K562 (cell line): ENCODE measurements around the gene TMEM184A. TPM values are rescaled to one million over a fixed set of nuclear protein-coding genes. Genes with fewer than 3 reads are reported as not detected.

ENCODE experiments used
- BCL6 ChIP-seq: fragments of 250-450 bp; sonication (Bioruptor Pico); IDR thresholded peaks from 2 replicates; pipeline ENCODE4 v1.4.0; 2020
- CBX8 ChIP-seq: fragments of 200-600 bp; sonication (generic); IDR thresholded peaks from 2 replicates; pipeline ENCODE4 v1.6.1; 2012; ENCODE audit warnings: borderline replicate concordance, mixed run types, low read depth, mild to moderate bottlenecking, moderate library complexity, mixed read lengths, low read length, control low read depth, inconsistent platforms; ENCODE audit not compliant: poor library complexity, severe bottlenecking; ENCODE audit errors: extremely low read depth
- EP400 ChIP-seq: fragments of 450-650 bp; IDR thresholded peaks from 2 replicates; pipeline ENCODE4 v1.6.1; 2017; ENCODE audit warnings: antibody characterized with exemption, mild to moderate bottlenecking, moderate library complexity
- ETV1 ChIP-seq: fragments of 450-650 bp; conservative IDR thresholded peaks from 2 replicates; pipeline ENCODE4 v1.6.1; 2016; ENCODE audit warnings: missing genetic modification characterization, control low read depth, low read depth, missing compliant biosample characterization
- FOXM1 ChIP-seq, 2 experiments: fragments of 450-650 bp in 1 of 2; sonication (generic) in 1 of 2; formaldehyde crosslinking in 1 of 2; IDR thresholded peaks; 2 replicates each; pipeline versions ENCODE4 v1.6.1 to v1.9.0; 2017 to 2022; ENCODE audit warnings: low read depth in 2 of 2, mild to moderate bottlenecking in 2 of 2, missing genetic modification reagents in 1 of 2, moderate library complexity in 1 of 2
- FOXP4 ChIP-seq: sonication (generic); formaldehyde crosslinking; IDR thresholded peaks from 2 replicates; pipeline ENCODE4 v1.8.0; 2022; ENCODE audit warnings: mild to moderate bottlenecking, missing genetic modification reagents, borderline replicate concordance
- HMG20B ChIP-seq: fragments of 250-450 bp; sonication (Bioruptor Pico); IDR thresholded peaks from 2 replicates; pipeline ENCODE4 v1.5.0; 2021; ENCODE audit warnings: mild to moderate bottlenecking
- MAFF ChIP-seq: IDR thresholded peaks from 2 replicates; pipeline ENCODE4 v1.6.1; 2012; ENCODE audit warnings: low read length, improper control_type of control experiment
- NONO ChIP-seq, 2 experiments: fragments of 200-400 bp in 1 of 2; fragments of 450-650 bp in 1 of 2; formaldehyde crosslinking in 1 of 2; IDR thresholded peaks; 2 replicates each; pipeline ENCODE4 v1.6.1; 2017; ENCODE audit warnings: low read depth in 2 of 2, mild to moderate bottlenecking in 2 of 2, moderate library complexity in 2 of 2, low read length in 1 of 2
- PHF20 ChIP-seq: fragments of 450-650 bp; IDR thresholded peaks from 2 replicates; pipeline ENCODE4 v1.6.1; 2018; ENCODE audit not compliant: partially characterized antibody
- SIN3B ChIP-seq: fragments of 450-650 bp; IDR thresholded peaks from 2 replicates; pipeline ENCODE4 v1.6.1; 2017; ENCODE audit warnings: low read depth, mild to moderate bottlenecking, moderate library complexity
- ZBED1 ChIP-seq: IDR thresholded peaks from 2 replicates; pipeline ENCODE4 v1.6.1; 2014
- ZFPM2 ChIP-seq: fragments of 250-450 bp; sonication (Bioruptor Pico); IDR thresholded peaks from 2 replicates; pipeline ENCODE4 v1.5.1; 2022; ENCODE audit warnings: mild to moderate bottlenecking
- ZNF57 ChIP-seq: fragments of 450-650 bp; formaldehyde crosslinking; IDR thresholded peaks from 2 replicates; pipeline ENCODE4 v1.4.0; 2020; ENCODE audit warnings: mild to moderate bottlenecking, moderate library complexity
- ZNF586 ChIP-seq: fragments of 450-650 bp; formaldehyde crosslinking; conservative IDR thresholded peaks from 2 replicates; pipeline ENCODE4 v1.4.0; 2020; ENCODE audit warnings: mild to moderate bottlenecking, moderate library complexity
- ZNF592 ChIP-seq: fragments of 450-650 bp; IDR thresholded peaks from 2 replicates; pipeline ENCODE4 v1.6.1; 2017; ENCODE audit warnings: antibody characterized with exemption, mild to moderate bottlenecking
- ZNF668 ChIP-seq: fragments of 250-450 bp; sonication (Bioruptor Pico); IDR thresholded peaks from 2 replicates; pipeline ENCODE4 v1.8.0; 2022; ENCODE audit warnings: mild to moderate bottlenecking, inconsistent platforms
- ZNF699 ChIP-seq: fragments of 250-450 bp; sonication (Bioruptor Pico); IDR thresholded peaks from 2 replicates; pipeline ENCODE4 v1.8.0; 2021; ENCODE audit warnings: mild to moderate bottlenecking, moderate library complexity; ENCODE audit not compliant: insufficient replicate concordance
- polyA plus RNA-seq, 8 experiments: library from polyadenylated mRNA; depleted of rRNA in 4 of 8; stranded (reverse) in 5 of 8; unstranded in 3 of 8; fragments of >200 nt; fragmentation: Nextera tagmentation in 2 of 8; fragmentation: Illumina TruSeq in 1 of 8; extraction: Ambion mirVana in 2 of 8; extraction: Trizol in 1 of 8; gene quantifications; 2 replicates each; pipeline versions ENCODE4 v1.2.1 to v1.2.3, GENCODE V29; 2011 to 2014; ENCODE audit warnings: inconsistent platforms in 1 of 8, missing spikeins in 1 of 8
- total RNA-seq, 7 experiments: library from RNA; depleted of rRNA in 6 of 7; stranded (reverse); fragments of >200 nt in 6 of 7; fragmentation: Illumina TruSeq in 2 of 7; extraction: Trizol in 2 of 7; gene quantifications; 2 replicates each; pipeline versions ENCODE4 v1.2.1 to v1.2.3, GENCODE V29; 2011 to 2021; ENCODE audit warnings: low replicate concordance in 1 of 7
- TF ChIP-seq, protein P1 (sequence below): fragments of 450-650 bp; IDR thresholded peaks from 2 replicates; pipeline ENCODE4 v1.6.1; 2017; ENCODE audit warnings: antibody characterized with exemption

The TMEM184A gene
- total and polyA plus RNA-seq, 9 of the 15 experiments (the other 6 are each of a cell fraction or from before 2014, with no cell fraction given), result 0.10 to 0.18 (median 0.11) TPM; not detected in 6

DNA sequence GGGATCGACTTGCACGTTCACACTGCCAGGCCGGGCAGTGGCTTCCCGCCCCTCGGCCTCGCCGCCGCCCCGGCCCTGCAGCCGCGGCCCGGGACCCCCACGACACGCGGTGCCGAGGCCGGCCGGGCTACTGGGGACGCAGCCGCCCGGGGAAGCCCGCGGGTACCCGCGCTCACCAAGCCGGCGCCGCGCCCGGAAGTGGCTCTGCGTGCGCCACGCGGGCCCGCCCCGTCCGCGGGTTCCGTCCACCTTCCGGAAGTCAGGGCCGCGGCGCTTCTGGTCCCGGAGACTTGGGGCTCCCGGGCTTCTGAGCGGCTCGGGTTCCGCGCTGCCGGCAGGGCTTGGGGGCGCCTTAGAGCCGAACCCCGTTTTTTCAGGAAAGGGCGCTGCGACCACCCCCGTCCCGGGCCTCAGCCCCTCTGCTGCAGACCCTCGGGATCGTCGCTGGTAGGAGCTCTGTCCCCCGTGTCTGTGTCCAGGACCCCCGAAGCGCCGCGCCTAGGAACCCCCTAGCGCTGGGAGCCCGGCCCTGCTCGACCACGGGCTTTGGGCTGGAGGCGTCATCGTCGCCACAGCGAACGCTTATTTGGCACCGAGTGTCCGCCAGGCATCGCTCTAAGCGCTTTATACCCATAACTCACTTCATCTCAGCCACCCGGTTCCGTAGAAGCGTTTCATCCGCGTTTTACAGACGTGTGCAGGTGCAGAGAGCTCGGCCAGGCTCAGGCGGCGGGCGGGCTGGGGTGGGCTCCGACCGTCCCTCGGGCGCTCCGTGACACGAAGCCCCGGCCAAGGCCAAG is 14.0 kb upstream of the TMEM184A start, which contains the start of gene PSMG3 (continued):
- peak; percentile 87 for TF ChIP-seq SIN3B
- TF ChIP-seq, protein P1, sequence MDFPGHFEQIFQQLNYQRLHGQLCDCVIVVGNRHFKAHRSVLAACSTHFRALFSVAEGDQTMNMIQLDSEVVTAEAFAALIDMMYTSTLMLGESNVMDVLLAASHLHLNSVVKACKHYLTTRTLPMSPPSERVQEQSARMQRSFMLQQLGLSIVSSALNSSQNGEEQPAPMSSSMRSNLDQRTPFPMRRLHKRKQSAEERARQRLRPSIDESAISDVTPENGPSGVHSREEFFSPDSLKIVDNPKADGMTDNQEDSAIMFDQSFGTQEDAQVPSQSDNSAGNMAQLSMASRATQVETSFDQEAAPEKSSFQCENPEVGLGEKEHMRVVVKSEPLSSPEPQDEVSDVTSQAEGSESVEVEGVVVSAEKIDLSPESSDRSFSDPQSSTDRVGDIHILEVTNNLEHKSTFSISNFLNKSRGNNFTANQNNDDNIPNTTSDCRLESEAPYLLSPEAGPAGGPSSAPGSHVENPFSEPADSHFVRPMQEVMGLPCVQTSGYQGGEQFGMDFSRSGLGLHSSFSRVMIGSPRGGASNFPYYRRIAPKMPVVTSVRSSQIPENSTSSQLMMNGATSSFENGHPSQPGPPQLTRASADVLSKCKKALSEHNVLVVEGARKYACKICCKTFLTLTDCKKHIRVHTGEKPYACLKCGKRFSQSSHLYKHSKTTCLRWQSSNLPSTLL, result no peak
- peak; percentile 60; the same call in 1 of the 2 replicates for TF ChIP-seq ZBED1
- TF ChIP-seq HMG20B, result no peak
- peak; percentile 58; the same call in 1 of the 2 replicates for TF ChIP-seq ZNF592
- TF ChIP-seq FOXM1 (IDR thresholded peaks at IDR 0.05; ENCODE audit: low read depth), result no peak
- TF ChIP-seq FOXM1 (CRISPR knock-in tag; IDR thresholded peaks at IDR 0.05; ENCODE audit: low read depth), result 0 out of 2 replicates have a peak, but pooled peaks have one; percentile 51
- no peak for TF ChIP-seq ZNF586 (CRISPR knock-in tag)
- TF ChIP-seq MAFF, result no peak
- TF ChIP-seq FOXP4 (CRISPR knock-in tag), result peak; percentile 50; the same call in 1 of the 2 replicates
- peak; percentile 84; the same call in 1 of the 2 replicates for TF ChIP-seq ZFPM2 (CRISPR knock-in tag)
- TF ChIP-seq EP400, result peak; percentile 88
- no peak for TF ChIP-seq CBX8
- no peak for TF ChIP-seq ZNF57 (CRISPR knock-in tag)
- peak; percentile 73 to 91; a peak in 3 of 4 replicates for TF ChIP-seq NONO (IDR thresholded peaks at IDR 0.05; ENCODE audit: low read depth in 2 of 2, low read length in 1 of 2)
- TF ChIP-seq BCL6, result no peak
- no peak for TF ChIP-seq ZNF668 (CRISPR knock-in tag)
- peak; percentile 57 for TF ChIP-seq ETV1
- TF ChIP-seq PHF20, result peak; percentile 85
- TF ChIP-seq ZNF699 (CRISPR knock-in tag), result no peak
